ENCODE data around the gene MS4A6E. TPM values are rescaled to one million over a fixed set of nuclear protein-coding genes. Genes with fewer than 3 reads are reported as not detected.

The MS4A6E gene
- total and polyA plus RNA-seq, 2 of the 8 experiments (the other 6 are each of a cell fraction or from before 2014, with no cell fraction given) = not detected

GRCh38 chr11:60370811-60371298 lies 43.8 kb downstream of the MS4A6E start (continued):
- TF ChIP-seq JUN (IDR thresholded peaks at IDR 0.05; ENCODE audit: low read depth, low read length) (no peak), NANOG (IDR thresholded peaks at IDR 0.05; ENCODE audit: insufficient read depth, low read depth, low read length, poor library complexity, severe bottlenecking) (no peak), SIN3A (conservative IDR thresholded peaks at IDR 0.05 in 1 of 2, IDR thresholded peaks at IDR 0.05 in 1 of 2; ENCODE audit: low read depth in 1 of 2, low read length in 2 of 2) (no peak), SAP30 (IDR thresholded peaks at IDR 0.05; ENCODE audit: insufficient read depth, insufficient replicate concordance, low read length) (no peak), TEAD4 (IDR thresholded peaks at IDR 0.05; ENCODE audit: low read depth, low read length) (no peak)

Measured in H1 (cell line).